NCI-H526 (cell line): Measurements from ENCODE around the gene RIOX2.
"Not testable (repeated sequence)": the region's sequence is repeated elsewhere in the genome, so short reads cannot be mapped to it uniquely, and the experiment has no call there.

ENCODE experiments used
- DNase-seq, 2 experiments: peaks; one replicate each; lab custom pipeline; 2025; lab: John Stamatoyannopoulos, UW

The RIOX2 gene

GRCh38 chr3:97911459-97911858 is 60.8 kb downstream of the RIOX2 start:
- no peak for DNase-seq

DNA sequence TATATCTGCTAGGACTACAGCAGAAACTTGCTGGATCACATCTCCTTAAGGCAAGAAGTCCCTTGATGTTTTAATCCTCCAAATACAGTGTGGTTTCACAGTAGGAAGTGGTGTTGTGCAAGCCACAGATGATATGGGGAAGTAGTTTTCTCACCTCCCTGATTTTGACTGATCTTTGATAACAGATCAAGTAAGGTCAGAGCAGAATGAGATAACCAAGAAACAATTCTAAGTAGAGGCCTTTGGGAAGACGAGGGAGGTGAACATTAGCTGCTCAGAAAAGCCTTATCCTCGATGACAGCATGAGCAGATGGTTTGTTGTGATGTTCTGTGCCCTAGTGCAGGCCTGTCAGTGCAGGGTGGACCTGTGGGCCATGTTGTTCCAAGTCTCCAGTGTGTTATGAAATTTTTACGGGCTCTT is 61.3 kb downstream of the RIOX2 start:
- DNase-seq, result no peak

DNA sequence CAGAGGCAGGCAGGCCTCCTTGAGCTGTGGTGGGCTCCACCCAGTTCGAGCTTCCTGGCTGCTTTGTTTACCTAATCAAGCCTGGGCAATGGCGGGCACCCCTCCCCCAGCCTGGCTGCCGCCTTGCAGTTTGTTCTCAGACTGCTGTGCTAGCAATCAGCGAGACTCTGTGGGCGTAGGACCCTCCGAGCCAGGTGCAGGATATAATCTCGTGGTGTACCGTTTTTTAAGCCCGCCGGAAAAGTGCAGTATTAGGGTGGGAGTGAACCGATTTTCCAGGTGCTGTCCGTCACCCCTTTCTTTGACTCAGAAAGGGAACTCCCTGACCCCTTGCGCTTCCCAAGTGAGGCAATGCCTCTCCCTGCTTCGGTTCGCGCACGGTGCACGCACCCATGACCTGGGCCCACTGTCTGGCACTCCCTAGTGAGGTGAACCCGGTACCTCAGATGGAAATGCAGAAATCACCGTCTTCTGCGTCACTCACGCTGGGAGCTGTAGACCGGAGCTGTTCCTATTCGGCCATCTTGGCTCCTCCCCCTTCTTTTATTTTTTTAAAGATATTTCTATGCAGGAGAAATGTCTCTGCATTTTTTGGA is 61.9 kb downstream of the RIOX2 start:
- DNase-seq, result not testable (repeated sequence)

DNA sequence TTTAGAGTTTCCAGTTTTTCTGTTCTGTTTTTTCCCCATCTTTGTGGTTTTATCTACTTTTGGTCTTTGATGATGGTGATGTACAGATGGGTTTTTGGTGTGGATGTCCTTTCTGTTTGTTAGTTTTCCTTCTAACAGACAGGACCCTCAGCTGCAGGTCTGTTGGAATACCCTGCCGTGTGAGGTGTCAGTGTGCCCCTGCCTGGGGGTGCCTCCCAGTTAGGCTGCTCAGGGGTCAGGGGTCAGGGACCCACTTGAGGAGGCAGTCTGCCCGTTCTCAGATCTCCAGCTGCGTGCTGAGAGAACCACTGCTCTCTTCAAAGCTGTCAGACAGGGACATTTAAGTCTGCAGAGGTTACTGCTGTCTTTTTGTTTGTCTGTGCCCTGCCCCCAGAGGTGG is 62.4 kb downstream of the RIOX2 start:
- not testable (repeated sequence) for DNase-seq

DNA sequence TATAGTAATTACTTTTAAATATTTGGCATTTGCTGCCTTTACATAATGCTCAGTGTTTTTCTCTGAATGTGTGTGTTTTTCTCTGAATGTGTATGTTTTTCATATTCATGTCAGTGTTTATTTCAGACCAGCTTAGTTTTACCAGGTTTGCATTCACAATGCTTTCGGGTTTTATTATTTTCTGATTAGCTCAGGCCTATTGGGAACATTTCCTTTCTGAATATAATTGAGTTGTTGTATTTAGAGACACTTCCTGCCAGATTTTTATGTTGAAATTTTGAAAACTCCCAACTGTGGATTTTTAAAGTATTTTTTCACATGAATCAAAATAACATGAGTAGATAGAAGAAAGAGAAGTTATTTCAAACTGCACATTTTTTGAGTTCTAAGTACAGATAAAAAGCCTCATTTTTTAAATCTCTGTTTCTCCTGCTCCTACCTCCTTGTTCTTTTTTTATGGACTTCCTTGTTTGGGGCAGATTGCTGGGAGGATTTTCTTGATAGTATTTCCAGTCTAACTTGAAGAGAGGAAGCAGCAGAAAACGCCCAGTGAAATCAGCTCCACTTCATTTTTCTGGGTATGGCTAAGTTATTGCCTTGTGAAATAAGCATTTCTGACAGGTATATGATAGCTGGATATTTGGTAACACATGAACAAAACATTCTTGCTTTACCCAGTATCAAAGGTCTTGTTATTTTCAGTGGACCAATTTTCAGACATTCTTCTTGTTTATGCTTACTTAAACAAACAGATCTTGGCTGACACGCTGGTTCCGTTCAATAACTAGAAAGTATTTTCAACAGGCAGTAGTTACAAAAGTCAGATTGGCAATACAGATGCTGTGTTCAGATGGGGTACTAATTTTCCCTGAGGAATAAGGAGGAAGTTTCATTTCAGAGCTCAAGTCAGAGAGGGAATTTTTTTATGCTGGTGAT is 70.7 kb downstream of the RIOX2 start:
- DNase-seq, result no peak

DNA sequence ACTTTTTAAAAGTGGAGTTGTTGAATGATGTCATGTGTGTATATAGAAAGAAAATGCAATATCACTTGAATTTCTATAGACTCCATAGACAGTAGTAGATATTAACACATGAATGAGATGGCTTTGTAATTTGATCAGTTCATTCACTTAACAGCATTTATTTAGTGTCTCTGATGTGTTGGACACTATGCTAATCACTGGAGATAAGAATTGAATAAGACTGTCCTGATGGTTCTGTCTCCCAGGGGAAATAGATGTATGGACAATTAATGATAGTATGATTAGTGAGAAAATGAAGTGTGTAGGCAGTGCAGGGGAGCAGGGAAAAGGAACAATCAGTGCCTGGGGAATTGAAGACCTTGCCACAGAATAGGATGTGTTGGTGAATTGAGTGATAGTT is 72.9 kb downstream of the RIOX2 start:
- DNase-seq, result no peak

DNA sequence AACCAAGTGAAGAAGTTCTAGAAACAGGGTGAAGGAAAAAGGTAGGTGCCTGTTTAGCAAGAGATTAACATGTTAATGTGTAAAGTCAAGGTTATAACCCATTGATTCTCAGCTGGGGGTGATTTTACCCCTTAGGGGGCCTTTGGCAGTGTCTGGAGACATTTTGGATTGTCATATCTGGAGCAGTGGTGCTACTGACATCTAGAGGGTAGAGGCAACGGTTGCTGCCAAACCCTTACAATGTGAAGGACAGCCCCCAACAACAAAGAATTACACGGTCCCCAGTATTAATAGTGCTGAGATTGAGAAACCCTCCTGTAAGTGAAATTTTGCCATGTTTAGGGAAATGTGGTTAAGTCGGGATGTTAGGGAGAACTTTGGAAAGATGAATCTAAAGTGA is 75.7 kb downstream of the RIOX2 start:
- no peak for DNase-seq

- no peak for DNase-seq
Observed at GRCh38 chr3:97896129-97896528, 76.1 kb downstream of the RIOX2 start.

DNA sequence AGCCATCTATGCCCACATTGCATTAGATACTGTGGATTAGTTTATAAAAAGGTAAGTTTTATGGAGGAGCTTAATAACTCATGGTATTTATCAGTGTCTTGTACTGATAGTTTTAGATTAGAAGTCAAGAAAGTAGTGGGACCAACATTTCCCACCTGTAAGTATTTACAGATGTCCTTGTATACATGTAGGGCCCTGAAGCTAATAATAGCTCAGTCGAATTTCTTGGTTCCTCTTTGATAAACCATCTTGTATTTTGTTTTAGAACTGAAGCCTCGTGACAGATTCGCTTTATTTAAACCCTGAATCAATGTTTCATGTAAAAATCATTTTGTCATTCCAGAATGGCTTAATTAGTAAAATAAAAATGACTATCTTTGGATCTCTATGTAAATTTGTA is 77.0 kb downstream of the RIOX2 start:
- DNase-seq, result no peak

DNA sequence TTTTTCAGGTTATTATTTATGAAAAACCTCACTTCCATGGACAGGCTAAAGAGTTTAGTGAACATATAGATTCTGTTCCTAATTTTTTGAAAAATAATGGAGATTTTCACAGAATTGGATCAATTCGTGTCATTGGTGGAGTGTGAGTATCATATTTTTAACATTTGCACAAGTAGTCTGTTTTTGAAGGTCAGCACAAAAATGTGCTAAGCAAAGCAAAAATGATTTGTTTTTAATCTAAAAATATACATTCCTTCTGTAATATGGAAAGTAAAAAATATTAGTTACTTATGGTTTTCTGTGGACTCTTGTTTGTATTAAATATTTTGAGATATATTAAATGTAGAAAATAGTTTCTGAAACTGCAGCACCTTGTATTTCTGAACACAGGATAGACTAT is 79.4 kb downstream of the RIOX2 start:
- no peak for DNase-seq
